ENCODE measurements around the gene ARHGEF40. TPM values are rescaled to one million over a fixed set of nuclear protein-coding genes. Genes with fewer than 3 reads are reported as not detected.

The ARHGEF40 gene
- total RNA-seq: 100 to 1,000 TPM in 1 of 5 donors, 10 to 100 TPM in 4; 31.9 to 171 (median 36.7) TPM
- polyA plus RNA-seq: 10 to 100 TPM; 11.0 to 18.9 (median 18.5) TPM
- long read RNA-seq, donor 1, partial matches to known transcripts: 45 of 45 reads
- long read RNA-seq, donor 1, other reads (novel, unspliced or antisense): 0 of 45 reads
- long read RNA-seq, donor 2, full-length matches to known transcripts: 1 of 52 reads
- long read RNA-seq, donor 2, partial matches to known transcripts: 36 of 52 reads
- long read RNA-seq, donor 2, other reads (novel, unspliced or antisense): 15 of 52 reads
- long read RNA-seq, donor 3, partial matches to known transcripts: 0 of 1 reads
- long read RNA-seq, donor 3, other reads (novel, unspliced or antisense): 0 of 1 reads
- long read RNA-seq, donor 4: 0 reads
- long read RNA-seq, donor 5, partial matches to known transcripts: 23 of 24 reads
- long read RNA-seq, donor 5, other reads (novel, unspliced or antisense): 0 of 24 reads
- long read RNA-seq, donor 6, partial matches to known transcripts: 0 of 1 reads
- long read RNA-seq, donor 6, other reads (novel, unspliced or antisense): 0 of 1 reads
- long read RNA-seq, donor 7, full-length matches to known transcripts: 1 of 50 reads
- long read RNA-seq, donor 7, partial matches to known transcripts: 42 of 50 reads
- long read RNA-seq, donor 7, other reads (novel, unspliced or antisense): 7 of 50 reads
- long read RNA-seq, donor 8, full-length matches to known transcripts: 1 of 53 reads
- long read RNA-seq, donor 8, partial matches to known transcripts: 52 of 53 reads
- long read RNA-seq, donor 8, other reads (novel, unspliced or antisense): 0 of 53 reads
- long read RNA-seq, donor 9, partial matches to known transcripts: 28 of 29 reads
- long read RNA-seq, donor 9, other reads (novel, unspliced or antisense): 0 of 29 reads
- long read RNA-seq, donor 10, partial matches to known transcripts: 12 of 12 reads
- long read RNA-seq, donor 10, other reads (novel, unspliced or antisense): 0 of 12 reads

GRCh38 chr14:21070083-21070609, at the start of gene ARHGEF40:
Gene ARHGEF40 (plus strand): TSS chr14:21070304. CDS start chr14:21070397, 93 bp downstream.
- H3K4me1 ChIP-seq: peaks cover 37 to 53% (median 47%) of the 10 kb centered on the region in 4 donors
- intact Hi-C loops (cut with DNase I; ENCODE audit: low total_unique reads): no loop called here
- WGBS, 5 donors: 0 to 1% (median 0%) methylated on average over 20 to 63 of the region's 63 CpGs

GRCh38 chr14:21020977-21021545, 49.0 kb upstream of the ARHGEF40 start:
- no peak for DNase-seq
- intact Hi-C loops (cut with DNase I; ENCODE audit: low total_unique reads): no loop called here
- no peak overlapping the region for H3K4me3 ChIP-seq
- H3K27ac ChIP-seq: peak overlapping the region in 1 of 5 donors; percentile 26
- peaks cover 0 to 14% (median 0%) of the 10 kb centered on the region in 3 donors for H3K27me3 ChIP-seq
- H3K36me3 ChIP-seq: peaks cover 34 to 59% (median 57%) of the 10 kb centered on the region in 4 donors
- no peaks in the 10 kb centered on the region for H3K9me3 ChIP-seq
- WGBS, 5 donors: 71 to 86% (median 74%) methylated on average over 5 of the region's 5 CpGs
- TF ChIP-seq POLR2AphosphoS5 (IDR thresholded peaks at IDR 0.05) (no peak), POLR2A (IDR thresholded peaks at IDR 0.05) (no peak)
- H3K4me1 ChIP-seq: peaks cover 9 to 54% (median 31%) of the 10 kb centered on the region in 4 donors

More at GRCh38 chr14:21070083-21070609, at the start of gene ARHGEF40:
- peaks cover 0 to 19% (median 6%) of the 10 kb centered on the region in 3 donors for H3K27me3 ChIP-seq
- H3K4me3 ChIP-seq: peak within 1 kb of the TSS; percentile 77 to 90 (median 80)
- DNase-seq: peak; percentile 74 to 86
- peak within 1 kb of the TSS; percentile 86 to 94 (median 91) for H3K27ac ChIP-seq
- H3K36me3 ChIP-seq: peaks cover 4 to 26% (median 18%) of the 10 kb centered on the region in 4 donors
- TF ChIP-seq EP300 (IDR thresholded peaks at IDR 0.05) (no peak), CTCF (IDR thresholded peaks at IDR 0.05) (no peak), POLR2A (IDR thresholded peaks at IDR 0.05) (no peak), POLR2AphosphoS5 (IDR thresholded peaks at IDR 0.05) (peak in 1 of 3 donors; percentile 24)
- H3K9me3 ChIP-seq: no peaks in the 10 kb centered on the region

GRCh38 chr14:21022686-21023085, 47.4 kb upstream of the ARHGEF40 start:
- Histone ChIP-seq H3K36me3 (peaks cover 29 to 48% (median 46%) of the 10 kb centered on the region in 4 donors), H3K27me3 (peaks cover 0 to 14% (median 0%) of the 10 kb centered on the region in 3 donors), H3K9me3 (no peaks in the 10 kb centered on the region), H3K4me3 (peak overlapping the region in 3 of 4 donors; percentile 84 to 90 (median 89)), H3K4me1 (peaks cover 12 to 63% (median 39%) of the 10 kb centered on the region in 4 donors), H3K27ac (peak overlapping the region in 3 of 5 donors; percentile 86 to 91 (median 91))
- no peak for TF ChIP-seq POLR2A (IDR thresholded peaks at IDR 0.05)
- intact Hi-C loops (cut with DNase I; ENCODE audit: low total_unique reads): no loop called here
- DNase-seq: no peak
- 80 to 84% (median 83%) methylated on average over 5 of the region's 5 CpGs for WGBS, 5 donors

GRCh38 chr14:21023174-21023573, 46.9 kb upstream of the ARHGEF40 start:
- Histone ChIP-seq H3K27me3 (peaks cover 0 to 14% (median 0%) of the 10 kb centered on the region in 3 donors), H3K4me1 (peaks cover 12 to 63% (median 39%) of the 10 kb centered on the region in 4 donors), H3K27ac (peak overlapping the region in 4 of 5 donors; percentile 82 to 91 (median 88)), H3K36me3 (peaks cover 28 to 43% (median 41%) of the 10 kb centered on the region in 4 donors), H3K9me3 (no peaks in the 10 kb centered on the region), H3K4me3 (peak overlapping the region; percentile 83 to 90 (median 86))
- 44 to 68% (median 64%) methylated on average over 7 of the region's 7 CpGs for WGBS, 5 donors
- intact Hi-C loops (cut with DNase I; ENCODE audit: low total_unique reads): no loop called here
- DNase-seq: no peak
- TF ChIP-seq POLR2A (IDR thresholded peaks at IDR 0.05) (no peak), EP300 (IDR thresholded peaks at IDR 0.05) (no peak), POLR2AphosphoS5 (IDR thresholded peaks at IDR 0.05) (no peak), CTCF (IDR thresholded peaks at IDR 0.05) (no peak)
